Activated CD4-positive, alpha-beta T cell treated with anti-CD3 and anti-CD28 coated beads, Interleukin-2, amount 10 ng/mL, durations not matched to agents 7 days and 5 days (primary cell): ENCODE results near the gene DAPK1. TPM values are rescaled to one million over a fixed set of nuclear protein-coding genes. Genes with fewer than 3 reads are reported as not detected.

Experiments
- CTCF ChIA-PET: fragments of 350-600 bp; sonication (Branson Sonifier 250); formaldehyde crosslinking; loops from one replicate; lab custom pipeline; 2021; ENCODE audit warnings: antibody characterized with exemption; lab: Charles Lee
- POLR2A ChIA-PET: fragments of 350-600 bp; sonication (Branson Sonifier 250); formaldehyde crosslinking; loops from one replicate; lab custom pipeline; 2021; ENCODE audit warnings: antibody characterized with exemption; lab: Charles Lee
- DNase-seq: peaks from one replicate; pipeline ENCODE4 v3.0.0-alpha.2; 2020
- H3K27ac Mint-ChIP-seq: one replicate; pipeline ENCODE4 v1.8.0; 2021; ENCODE audit warnings: mild to moderate bottlenecking, moderate library complexity, mixed read lengths
- H3K27me3 Mint-ChIP-seq: one replicate; pipeline ENCODE4 v1.8.0; 2021; ENCODE audit warnings: mixed read lengths
- H3K36me3 Mint-ChIP-seq: one replicate; pipeline ENCODE4 v1.8.0; 2021; ENCODE audit warnings: low read depth, mixed read lengths
- H3K4me1 Mint-ChIP-seq: one replicate; pipeline ENCODE4 v1.8.0; 2021; ENCODE audit warnings: mixed read lengths
- H3K4me3 Mint-ChIP-seq: one replicate; pipeline ENCODE4 v1.8.0; 2021; ENCODE audit warnings: mild to moderate bottlenecking, moderate library complexity, mixed read lengths
- H3K9me3 Mint-ChIP-seq: one replicate; pipeline ENCODE4 v1.8.0; 2021; ENCODE audit warnings: mixed read lengths
- total RNA-seq, 2 experiments: library from RNA; stranded (reverse); gene quantifications; one replicate each; pipeline ENCODE4 v1.2.3, GENCODE V29; 2021

DAPK1 gene
- total RNA-seq, 2 experiments from 2014 or later: 0.30 to 0.35 TPM

GRCh38 chr9:87701931-87702421 lies 204.3 kb downstream of the DAPK1 start:
- POLR2A ChIA-PET: no interaction called here
- no peak overlapping the region for H3K4me3 Mint-ChIP-seq
- DNase-seq: no peak
- no peaks in the 10 kb centered on the region for H3K9me3 Mint-ChIP-seq
- CTCF ChIA-PET: no interaction called here
- H3K27me3 Mint-ChIP-seq: peaks cover 5% of the 10 kb centered on the region
- H3K36me3 Mint-ChIP-seq: no peaks in the 10 kb centered on the region
- peaks cover 6% of the 10 kb centered on the region for H3K4me1 Mint-ChIP-seq
- H3K27ac Mint-ChIP-seq: no peak overlapping the region

- POLR2A ChIA-PET: no interaction called here
- CTCF ChIA-PET: no interaction called here
- no peaks in the 10 kb centered on the region for H3K9me3 Mint-ChIP-seq
- DNase-seq: no peak
- H3K27me3 Mint-ChIP-seq: peaks cover 8% of the 10 kb centered on the region
- peaks cover 10% of the 10 kb centered on the region for H3K4me1 Mint-ChIP-seq
- no peak overlapping the region for H3K27ac Mint-ChIP-seq
- H3K36me3 Mint-ChIP-seq: no peaks in the 10 kb centered on the region
- no peak overlapping the region for H3K4me3 Mint-ChIP-seq
These were observed 205.3 kb downstream of the DAPK1 start for GRCh38 chr9:87702921-87703320.

- H3K27me3 Mint-ChIP-seq: peaks cover 8% of the 10 kb centered on the region
- no peaks in the 10 kb centered on the region for H3K36me3 Mint-ChIP-seq
- CTCF ChIA-PET: no interaction called here
- no peak for DNase-seq
- POLR2A ChIA-PET: no interaction called here
- peaks cover 17% of the 10 kb centered on the region for H3K4me1 Mint-ChIP-seq
- H3K27ac Mint-ChIP-seq: no peak overlapping the region
- H3K9me3 Mint-ChIP-seq: no peaks in the 10 kb centered on the region
- H3K4me3 Mint-ChIP-seq: no peak overlapping the region
These were observed 206.1 kb downstream of the DAPK1 start for GRCh38 chr9:87703636-87704276.

GRCh38 chr9:87704342-87704741 lies 206.7 kb downstream of the DAPK1 start:
- H3K36me3 Mint-ChIP-seq: no peaks in the 10 kb centered on the region
- H3K4me1 Mint-ChIP-seq: peaks cover 23% of the 10 kb centered on the region
- peaks cover 8% of the 10 kb centered on the region for H3K27me3 Mint-ChIP-seq
- CTCF ChIA-PET: no interaction called here
- POLR2A ChIA-PET: no interaction called here
- H3K4me3 Mint-ChIP-seq: no peak overlapping the region
- H3K27ac Mint-ChIP-seq: no peak overlapping the region
- DNase-seq: no peak
- H3K9me3 Mint-ChIP-seq: no peaks in the 10 kb centered on the region

GRCh38 chr9:87706066-87706739 lies 208.5 kb downstream of the DAPK1 start:
- CTCF ChIA-PET: no interaction called here
- Mint-ChIP-seq H3K4me3 (no peak overlapping the region), H3K4me1 (peaks cover 37% of the 10 kb centered on the region)

GRCh38 chr9:87707805-87708506 lies 210.3 kb downstream of the DAPK1 start:
- Mint-ChIP-seq H3K4me3 (no peak overlapping the region), H3K27ac (no peak overlapping the region), H3K4me1 (peaks cover 48% of the 10 kb centered on the region), H3K27me3 (peaks cover 11% of the 10 kb centered on the region), H3K9me3 (no peaks in the 10 kb centered on the region), H3K36me3 (peaks cover 2% of the 10 kb centered on the region)
- ChIA-PET CTCF (no interaction called here), POLR2A (no interaction called here)
- DNase-seq: no peak

More at GRCh38 chr9:87706066-87706739, 208.5 kb downstream of the DAPK1 start:
- H3K36me3 Mint-ChIP-seq: no peaks in the 10 kb centered on the region
- no peak for DNase-seq
- H3K9me3 Mint-ChIP-seq: no peaks in the 10 kb centered on the region
- H3K27ac Mint-ChIP-seq: no peak overlapping the region
- POLR2A ChIA-PET: no interaction called here
- H3K27me3 Mint-ChIP-seq: peaks cover 9% of the 10 kb centered on the region

- POLR2A ChIA-PET: no interaction called here
- H3K27ac Mint-ChIP-seq: peak overlapping the region; percentile 75
- CTCF ChIA-PET: no interaction called here
These were observed 210.9 kb downstream of the DAPK1 start for GRCh38 chr9:87708546-87708945.

GRCh38 chr9:87708986-87709728 lies 211.5 kb downstream of the DAPK1 start:
- Mint-ChIP-seq H3K4me1 (peaks cover 60% of the 10 kb centered on the region), H3K27ac (peak overlapping the region; percentile 75), H3K36me3 (peaks cover 2% of the 10 kb centered on the region), H3K27me3 (peaks cover 11% of the 10 kb centered on the region), H3K9me3 (no peaks in the 10 kb centered on the region), H3K4me3 (peak overlapping the region; percentile 39)
- POLR2A ChIA-PET: interaction anchor here (0.6 kb wide), 1 partner anchor 340 kb away, joined by 5 read pairs; no protein-coding TSS in a partner anchor
- peak; percentile 40 for DNase-seq
- CTCF ChIA-PET: interaction anchor here (0.7 to 1.5 kb wide), 2 partner anchors 13 to 107 kb away, joined by 3 to 4 read pairs; no protein-coding TSS in a partner anchor

More at GRCh38 chr9:87708546-87708945, 210.9 kb downstream of the DAPK1 start:
- Mint-ChIP-seq H3K36me3 (peaks cover 2% of the 10 kb centered on the region), H3K4me1 (peaks cover 54% of the 10 kb centered on the region), H3K9me3 (no peaks in the 10 kb centered on the region), H3K27me3 (peaks cover 11% of the 10 kb centered on the region), H3K4me3 (peak overlapping the region; percentile 39)
- no peak for DNase-seq

- POLR2A ChIA-PET: no interaction called here
- CTCF ChIA-PET: interaction anchor here (1.5 kb wide), 1 partner anchor 12 kb away, joined by 4 read pairs; no protein-coding TSS in a partner anchor
- H3K27me3 Mint-ChIP-seq: peaks cover 11% of the 10 kb centered on the region
- H3K4me1 Mint-ChIP-seq: peaks cover 64% of the 10 kb centered on the region
- H3K4me3 Mint-ChIP-seq: no peak overlapping the region
- H3K36me3 Mint-ChIP-seq: peaks cover 2% of the 10 kb centered on the region
- DNase-seq: no peak
- peak overlapping the region; percentile 25 for H3K27ac Mint-ChIP-seq
- H3K9me3 Mint-ChIP-seq: no peaks in the 10 kb centered on the region
These were observed 212.8 kb downstream of the DAPK1 start for GRCh38 chr9:87710443-87710842.

- peaks cover 64% of the 10 kb centered on the region for H3K4me1 Mint-ChIP-seq
These were observed 214.5 kb downstream of the DAPK1 start for GRCh38 chr9:87711857-87712800.

GRCh38 chr9:87712801-87713277 lies 215.2 kb downstream of the DAPK1 start:
- no peak overlapping the region for H3K4me3 Mint-ChIP-seq
- peaks cover 58% of the 10 kb centered on the region for H3K4me1 Mint-ChIP-seq
- peaks cover 5% of the 10 kb centered on the region for H3K27me3 Mint-ChIP-seq
- DNase-seq: no peak
- peaks cover 2% of the 10 kb centered on the region for H3K36me3 Mint-ChIP-seq
- ChIA-PET CTCF (no interaction called here), POLR2A (no interaction called here)
- no peaks in the 10 kb centered on the region for H3K9me3 Mint-ChIP-seq
- H3K27ac Mint-ChIP-seq: peak overlapping the region; percentile 74

More at GRCh38 chr9:87711857-87712800, 214.5 kb downstream of the DAPK1 start:
- Mint-ChIP-seq H3K27ac (peak overlapping the region; percentile 74), H3K4me3 (no peak overlapping the region), H3K9me3 (no peaks in the 10 kb centered on the region), H3K27me3 (peaks cover 8% of the 10 kb centered on the region), H3K36me3 (peaks cover 2% of the 10 kb centered on the region)
- DNase-seq: no peak
- CTCF ChIA-PET: no interaction called here
- POLR2A ChIA-PET: no interaction called here
